NCI-H1092 treated with DMSO at 0.1 percent for 48 hours (cell line): ENCODE data around the gene IQSEC2.

Experiments
- DNase-seq: peaks from one replicate; lab custom pipeline; 2025; lab: John Stamatoyannopoulos, UW

The IQSEC2 gene

DNA sequence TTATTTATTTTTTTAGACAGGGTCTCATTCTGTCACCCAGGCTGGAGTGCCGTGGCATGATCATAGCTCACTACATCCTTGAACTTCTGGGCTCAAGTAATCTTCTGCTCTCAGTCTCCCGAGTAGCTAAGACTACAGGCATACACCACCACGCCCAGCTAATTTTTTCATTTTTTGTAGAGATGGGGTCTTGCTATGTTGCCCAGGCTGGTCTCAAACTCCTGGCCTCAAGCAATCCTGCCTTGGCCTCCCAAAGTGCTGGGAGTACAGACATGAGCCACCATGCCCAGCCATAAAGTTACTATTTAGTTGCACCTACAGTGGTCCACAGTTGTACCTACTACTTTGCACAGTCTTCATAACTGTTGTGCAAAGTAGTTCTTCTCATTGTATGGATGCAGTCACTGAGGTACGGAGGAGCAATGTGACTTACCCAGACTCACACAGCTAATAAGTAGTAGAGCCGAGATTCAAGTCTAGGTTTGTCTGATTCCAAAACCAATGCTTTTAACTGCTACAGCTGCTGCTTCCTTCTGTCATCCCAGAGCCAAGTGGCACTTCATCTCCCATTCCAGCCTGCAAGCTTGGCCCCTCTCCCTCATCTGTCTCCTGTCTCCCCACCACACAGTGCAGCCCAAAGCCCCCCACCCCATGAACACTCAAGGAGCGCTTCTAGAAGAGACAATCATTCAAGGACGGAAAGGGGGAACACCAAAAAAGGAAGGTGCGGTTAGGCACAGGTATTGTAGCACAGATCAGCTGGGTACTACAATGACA, 24.0 kb upstream of the IQSEC2 start:
- DNase-seq, result peak; percentile 62

DNA sequence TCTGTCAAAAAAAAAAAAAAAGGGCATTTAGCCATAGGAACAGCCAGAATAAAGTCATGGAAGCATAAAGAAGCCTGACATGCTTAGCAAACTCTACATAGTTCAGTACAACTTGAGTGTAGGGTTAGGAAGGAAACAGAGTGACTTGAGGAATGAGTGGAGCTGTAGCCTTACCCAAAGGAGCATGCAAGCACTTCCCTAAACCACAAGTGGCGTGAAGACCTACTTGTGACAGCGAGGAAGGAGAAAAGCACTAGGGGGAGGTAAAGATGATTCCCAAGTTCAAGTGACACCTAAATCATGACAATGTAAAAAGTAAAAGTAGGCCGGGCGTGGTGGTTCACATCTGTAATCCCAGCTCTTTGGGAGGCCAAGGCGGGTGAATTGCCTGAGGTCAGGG, 21.8 kb upstream of the IQSEC2 start:
- no peak for DNase-seq

DNA sequence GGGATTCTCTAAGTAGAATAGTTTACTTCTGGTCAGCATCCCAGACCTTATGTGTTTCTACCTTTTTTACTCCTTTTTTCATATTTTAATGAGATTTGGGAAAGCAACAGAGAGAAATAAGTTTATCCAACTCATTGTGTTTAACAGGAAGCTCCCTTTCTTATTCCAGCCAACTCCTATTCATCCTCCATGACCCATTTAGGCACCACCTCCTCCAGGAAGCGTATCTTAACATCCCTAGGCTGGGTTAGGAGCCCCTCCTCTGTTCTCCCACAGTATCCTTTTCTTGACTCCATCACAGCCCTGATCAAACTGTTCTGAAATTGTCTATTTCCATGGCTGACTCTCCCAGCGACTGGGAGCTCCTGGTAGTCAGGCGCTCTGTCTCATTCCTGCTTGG, 18.8 kb upstream of the IQSEC2 start:
- no peak for DNase-seq

DNA sequence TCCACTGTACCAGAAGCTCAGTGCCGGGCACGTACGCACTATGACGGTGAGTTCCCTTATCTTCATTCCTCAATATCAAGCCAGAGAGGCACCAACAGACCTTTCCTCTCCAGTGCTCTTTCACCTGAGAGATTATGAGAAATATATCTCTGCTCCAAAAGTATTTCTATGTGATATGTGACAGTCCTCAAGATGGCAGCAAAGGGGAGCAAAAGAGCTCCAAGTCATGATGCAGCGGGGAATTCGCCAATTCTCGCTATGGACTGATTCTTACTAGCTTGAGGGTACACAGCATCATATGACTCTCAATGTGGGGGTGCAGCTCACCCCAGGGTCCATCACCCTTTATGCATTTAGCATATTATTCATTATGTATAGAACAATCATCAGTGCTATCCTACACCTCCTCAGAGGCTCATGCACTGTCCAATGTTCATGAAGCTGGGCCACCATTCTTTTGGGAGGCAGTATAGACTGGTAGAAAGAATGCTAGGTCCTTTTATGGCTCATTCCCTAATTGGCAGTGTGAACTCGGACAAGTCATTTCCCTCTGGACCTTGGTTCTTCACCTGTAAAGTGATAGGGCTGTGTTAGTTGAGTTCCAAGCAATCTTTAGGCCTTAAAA, 12.8 kb upstream of the IQSEC2 start:
- peak; percentile 5 for DNase-seq

DNA sequence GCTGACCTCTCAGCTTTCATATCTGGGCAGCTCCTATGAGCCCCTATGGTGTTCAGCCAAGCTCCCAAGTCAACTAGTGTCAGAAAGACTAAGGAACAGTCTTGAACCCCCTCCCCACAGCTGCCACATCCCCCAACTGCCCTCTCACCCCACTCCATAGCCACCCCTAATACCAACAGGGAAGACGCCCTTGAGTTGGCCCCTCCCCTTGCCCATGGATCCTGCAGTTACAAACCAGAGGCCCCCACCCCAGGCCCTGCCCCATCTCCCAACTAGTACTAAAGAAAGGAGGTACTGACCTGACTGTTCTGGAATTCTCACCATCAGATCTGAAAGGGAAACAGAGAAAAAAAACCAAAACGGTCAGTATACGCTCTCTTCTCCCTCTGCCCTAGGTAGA, 10.2 kb upstream of the IQSEC2 start:
- DNase-seq, result no peak

DNA sequence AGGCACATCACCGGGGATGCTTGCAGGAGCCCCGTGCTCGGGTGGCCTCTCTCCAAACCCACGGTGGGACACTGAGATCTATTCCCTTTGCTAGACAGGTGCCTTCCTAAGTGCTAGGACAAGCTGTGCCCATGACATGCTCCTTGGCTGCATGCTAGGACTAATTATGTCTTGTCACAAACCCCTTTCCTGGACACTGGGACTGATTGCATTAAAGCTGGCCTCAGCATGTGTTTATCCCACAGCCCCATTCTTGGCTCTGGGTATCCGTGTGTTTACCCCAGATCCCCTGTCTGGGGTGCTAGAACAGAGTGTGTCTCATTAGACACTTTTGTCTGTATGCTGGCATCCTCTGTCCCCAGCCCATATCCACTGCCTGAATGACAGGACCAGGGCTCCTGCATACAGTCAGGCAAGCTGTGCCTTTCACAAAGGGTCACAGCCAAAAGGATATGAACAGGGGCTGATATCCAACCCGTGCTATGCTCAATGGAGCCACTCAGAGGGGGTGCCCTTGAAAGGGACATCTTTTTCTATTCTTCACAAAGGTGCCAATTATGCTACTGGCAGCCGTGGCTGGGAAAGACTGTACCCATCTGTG, 9.2 kb upstream of the IQSEC2 start:
- no peak for DNase-seq

DNA sequence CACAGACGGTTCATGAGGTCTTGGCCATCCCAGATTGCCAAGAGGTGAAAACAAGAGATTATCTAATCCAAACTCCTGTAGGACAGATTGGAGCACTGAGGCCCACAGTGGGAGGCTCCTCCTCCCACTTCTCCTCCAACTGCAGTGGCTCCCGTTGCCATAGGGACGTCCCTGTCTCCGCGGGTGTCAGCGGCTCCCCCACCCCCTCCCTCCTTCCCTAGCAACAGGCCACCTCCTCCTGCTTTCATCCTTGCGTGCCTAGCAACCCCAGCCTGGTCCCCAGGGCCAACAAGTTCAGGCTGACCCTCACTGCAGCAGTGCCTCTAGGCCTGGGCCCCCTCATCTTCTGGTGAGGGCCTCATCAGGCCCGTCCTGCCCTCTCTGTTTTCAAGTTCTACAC, 6.8 kb upstream of the IQSEC2 start:
- peak; percentile 81 for DNase-seq

DNA sequence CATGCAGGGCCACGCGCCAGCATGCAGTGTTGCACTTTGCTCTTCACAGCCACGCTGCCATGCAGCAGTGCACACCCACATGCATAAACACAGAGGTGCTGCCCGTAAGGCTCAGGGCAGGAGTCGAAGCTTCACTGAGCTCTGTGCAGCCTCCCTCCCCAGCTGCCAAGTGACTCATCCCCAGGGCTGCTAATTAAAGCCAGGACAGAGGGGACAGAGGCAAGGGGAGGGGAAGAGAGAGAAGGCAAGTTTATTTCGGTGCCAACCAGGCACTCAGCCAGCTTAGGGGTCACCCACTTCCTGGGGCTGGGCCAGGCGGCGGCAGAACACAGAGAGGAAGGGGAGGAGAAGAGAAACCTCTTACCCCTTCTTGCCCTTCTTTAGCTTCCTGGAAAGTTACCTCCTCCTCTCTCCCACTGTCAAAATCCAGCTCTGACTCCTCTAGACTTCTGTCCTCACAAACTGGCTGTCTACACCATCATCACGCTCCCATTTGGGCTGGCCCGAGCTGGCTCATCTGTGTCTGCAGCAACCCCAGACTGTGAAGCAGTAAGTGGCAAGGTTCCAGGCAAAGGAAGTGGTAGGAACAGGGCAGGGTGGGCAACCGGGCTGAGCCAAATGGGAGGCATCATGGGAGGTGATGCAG, 6.2 kb upstream of the IQSEC2 start:
- DNase-seq, result peak; percentile 81

DNA sequence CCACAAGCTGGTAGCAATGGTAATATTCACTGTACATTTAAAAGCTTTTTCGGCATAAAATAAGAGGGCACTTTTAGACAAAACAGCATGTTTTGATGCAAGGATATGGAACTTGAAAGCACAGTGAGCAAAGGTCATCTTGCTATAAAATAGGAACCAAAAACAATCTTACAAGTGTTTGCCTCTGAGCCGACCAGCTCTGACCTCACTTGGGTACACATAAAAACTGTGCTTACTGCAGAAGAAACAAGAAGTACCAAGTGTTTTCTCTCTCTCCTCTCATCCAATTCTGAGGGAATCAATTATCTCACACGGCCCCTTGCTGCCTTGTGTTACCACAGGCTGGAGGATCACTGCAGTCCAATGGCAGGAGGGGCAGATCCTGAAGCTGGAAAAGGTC, 4.8 kb upstream of the IQSEC2 start:
- no peak for DNase-seq

DNA sequence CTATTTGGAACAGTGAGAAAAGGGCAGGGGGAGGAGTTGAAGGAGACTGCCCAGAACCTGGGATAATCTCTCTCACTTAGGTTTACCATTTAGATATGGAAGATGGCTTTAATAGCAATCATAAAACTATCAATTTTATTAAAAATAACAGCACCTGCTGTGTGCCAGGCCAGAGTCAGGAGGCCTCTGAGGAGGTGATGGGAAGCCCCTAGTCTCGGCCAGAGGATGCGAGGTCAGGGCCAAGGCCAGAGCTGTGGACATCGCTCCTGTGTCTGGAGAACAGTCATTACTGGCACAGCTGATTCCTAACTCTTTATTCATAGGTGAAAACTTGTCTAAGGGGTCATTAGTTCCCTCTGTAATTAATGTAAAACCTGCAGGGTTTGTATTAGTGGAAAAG, 4.2 kb upstream of the IQSEC2 start:
- DNase-seq, result no peak

DNA sequence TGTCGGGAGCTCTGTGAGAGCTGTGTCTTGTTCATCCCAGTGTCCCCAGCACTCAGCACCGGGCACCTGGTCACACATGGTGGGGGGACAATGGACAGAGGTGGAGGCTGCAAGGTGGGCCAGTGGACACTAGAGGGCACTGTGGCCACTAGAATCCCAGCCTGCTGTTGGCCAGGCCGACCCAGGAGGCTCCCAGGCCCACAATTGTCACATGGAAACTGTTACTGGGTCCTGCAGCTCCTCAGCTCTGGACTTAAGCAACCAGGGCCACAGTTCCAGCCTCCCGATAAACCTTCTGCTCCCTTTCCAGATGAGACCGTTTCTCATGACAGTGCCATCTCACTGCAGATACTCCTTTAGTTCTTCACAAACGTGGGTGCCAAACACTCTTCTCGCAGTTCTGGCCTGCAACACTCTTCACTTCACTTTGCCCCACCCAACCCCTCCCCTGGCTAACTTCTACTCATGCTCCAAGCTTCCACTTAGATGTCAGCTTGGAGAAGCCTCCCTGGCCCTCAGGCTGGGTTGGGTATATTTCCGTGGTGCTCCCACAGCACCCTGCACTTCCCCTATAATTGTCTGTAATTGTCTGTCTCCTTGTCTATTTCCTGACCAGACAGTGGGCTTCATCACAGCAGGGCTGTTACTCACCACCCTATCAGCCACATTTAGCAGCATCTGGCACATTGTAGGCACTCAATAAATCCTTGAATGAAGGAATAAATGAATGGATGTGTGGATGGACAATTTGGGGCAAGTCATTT, 3.5 kb upstream of the IQSEC2 start:
- peak; percentile 47 for DNase-seq

DNA sequence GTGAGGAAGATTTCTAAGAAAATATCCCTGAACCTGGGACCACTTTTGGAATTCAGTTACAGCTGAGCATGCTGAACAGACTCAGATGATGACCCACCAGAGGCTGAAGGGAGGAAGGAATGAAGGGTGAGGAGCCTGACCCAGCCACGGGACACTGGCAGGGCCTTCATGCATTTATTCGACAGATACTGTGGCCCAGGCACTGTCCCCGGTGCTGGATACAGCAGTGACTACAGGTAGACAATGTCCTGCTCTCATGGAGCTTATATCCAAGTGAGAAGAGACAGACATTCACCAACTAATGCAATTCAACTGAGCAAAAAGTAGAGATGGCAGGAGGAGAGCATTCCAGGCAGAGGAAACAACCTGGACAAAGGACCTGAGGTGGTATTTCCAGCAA, 2.2 kb upstream of the IQSEC2 start:
- DNase-seq, result no peak

DNA sequence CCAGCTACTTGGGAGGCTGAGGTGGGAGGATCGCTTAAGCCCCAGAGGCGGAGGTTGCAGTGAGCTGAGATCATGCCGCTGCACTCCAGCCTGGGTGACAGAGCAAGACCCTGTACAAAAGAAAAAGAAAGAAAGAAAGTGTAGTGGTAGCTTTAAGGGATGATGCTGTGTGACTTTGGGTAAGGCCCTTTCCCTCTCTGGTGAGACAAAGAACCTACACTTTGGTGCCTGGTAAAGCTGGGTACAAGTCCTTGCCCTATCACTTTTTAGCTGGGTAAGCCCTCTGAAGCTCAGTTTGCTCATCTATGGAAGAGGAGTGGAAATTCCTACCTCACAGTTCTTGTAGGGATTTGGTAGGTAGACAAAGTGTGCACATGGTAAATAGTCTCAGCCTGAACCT, 1.7 kb upstream of the IQSEC2 start:
- no peak for DNase-seq

DNA sequence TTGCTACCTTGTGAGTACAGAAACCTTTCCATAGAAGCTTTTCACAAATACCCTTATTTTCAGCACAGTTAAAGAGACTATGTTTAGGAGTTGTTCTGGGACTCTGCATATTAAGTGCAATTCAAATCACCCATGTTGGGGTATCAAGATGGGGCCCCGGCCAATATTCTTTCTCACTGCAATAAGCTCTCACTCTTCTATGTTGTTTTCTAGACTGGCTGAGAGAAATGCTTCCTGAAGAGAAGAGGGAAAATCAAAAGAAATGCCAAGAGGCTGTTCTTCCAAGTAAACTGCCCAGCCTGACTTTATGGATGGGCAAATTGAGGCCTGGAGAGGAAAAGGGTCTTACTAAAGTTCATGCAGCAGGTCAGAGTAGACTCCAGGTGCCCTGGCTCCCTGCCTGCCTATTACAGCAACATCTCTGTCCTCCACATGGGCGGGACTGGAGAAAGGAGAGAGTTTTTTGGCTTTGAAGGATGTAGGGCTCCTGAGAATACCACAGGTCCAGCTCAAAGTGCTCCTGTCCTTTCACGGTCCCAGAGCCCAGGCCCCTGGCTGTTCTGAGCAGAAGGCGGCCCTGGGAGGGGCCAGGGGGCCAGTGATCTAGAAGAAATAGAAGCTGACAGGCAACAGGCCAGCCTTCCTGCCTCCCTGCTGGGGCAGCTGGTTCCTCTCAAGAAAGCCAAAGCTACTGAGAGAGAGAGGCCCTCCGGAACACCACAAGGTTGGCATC, 745 bp upstream of the IQSEC2 start:
- no peak for DNase-seq

DNA sequence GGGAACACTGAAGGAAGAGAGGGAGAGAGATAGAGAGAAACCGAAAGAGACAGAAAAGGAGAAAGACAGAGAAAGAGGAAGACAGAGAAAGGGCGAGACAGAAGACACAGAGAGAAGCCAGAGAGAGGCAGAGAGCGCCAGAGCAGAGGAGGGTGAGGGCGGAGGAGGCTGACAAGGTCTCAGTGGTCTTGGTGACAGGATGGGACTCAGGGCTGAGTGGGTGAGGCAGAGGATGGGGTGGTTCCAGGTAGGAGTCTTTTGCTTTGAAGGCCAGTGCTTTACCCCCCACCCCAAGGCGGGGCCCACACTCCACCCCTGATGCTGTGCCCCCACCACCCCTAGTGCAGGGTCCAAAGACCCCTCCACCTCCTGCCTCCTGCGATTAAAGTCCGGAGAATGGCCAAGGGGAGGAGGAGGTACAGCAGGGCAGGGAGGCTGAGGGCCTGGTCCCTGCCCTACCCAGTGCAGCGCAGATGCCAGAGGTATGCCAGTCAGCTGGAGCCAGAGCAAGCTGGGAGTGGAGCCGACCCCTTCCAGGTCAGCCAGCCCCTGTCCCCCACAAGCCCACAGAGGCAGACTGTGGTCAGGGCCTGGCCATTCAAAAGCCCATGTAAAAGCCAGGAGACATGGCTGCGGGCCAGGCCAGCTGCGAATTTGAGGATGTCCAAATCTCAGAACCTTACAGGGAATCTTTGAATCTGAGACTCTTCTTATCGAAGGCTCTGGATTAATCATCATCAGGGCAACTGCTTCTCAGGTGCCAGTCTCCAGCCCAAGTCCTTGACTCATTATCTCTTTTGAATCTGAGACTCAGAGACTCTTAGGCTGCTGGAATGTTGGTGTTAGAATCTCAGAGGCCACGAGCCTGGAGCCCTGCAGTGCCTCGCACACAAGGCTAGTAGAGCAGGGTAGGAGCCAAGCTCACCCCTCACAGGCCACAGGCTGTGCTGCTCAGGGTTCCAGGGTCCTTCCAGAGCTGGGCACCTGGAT, 758 bp downstream of the IQSEC2 start:
- no peak for DNase-seq

DNA sequence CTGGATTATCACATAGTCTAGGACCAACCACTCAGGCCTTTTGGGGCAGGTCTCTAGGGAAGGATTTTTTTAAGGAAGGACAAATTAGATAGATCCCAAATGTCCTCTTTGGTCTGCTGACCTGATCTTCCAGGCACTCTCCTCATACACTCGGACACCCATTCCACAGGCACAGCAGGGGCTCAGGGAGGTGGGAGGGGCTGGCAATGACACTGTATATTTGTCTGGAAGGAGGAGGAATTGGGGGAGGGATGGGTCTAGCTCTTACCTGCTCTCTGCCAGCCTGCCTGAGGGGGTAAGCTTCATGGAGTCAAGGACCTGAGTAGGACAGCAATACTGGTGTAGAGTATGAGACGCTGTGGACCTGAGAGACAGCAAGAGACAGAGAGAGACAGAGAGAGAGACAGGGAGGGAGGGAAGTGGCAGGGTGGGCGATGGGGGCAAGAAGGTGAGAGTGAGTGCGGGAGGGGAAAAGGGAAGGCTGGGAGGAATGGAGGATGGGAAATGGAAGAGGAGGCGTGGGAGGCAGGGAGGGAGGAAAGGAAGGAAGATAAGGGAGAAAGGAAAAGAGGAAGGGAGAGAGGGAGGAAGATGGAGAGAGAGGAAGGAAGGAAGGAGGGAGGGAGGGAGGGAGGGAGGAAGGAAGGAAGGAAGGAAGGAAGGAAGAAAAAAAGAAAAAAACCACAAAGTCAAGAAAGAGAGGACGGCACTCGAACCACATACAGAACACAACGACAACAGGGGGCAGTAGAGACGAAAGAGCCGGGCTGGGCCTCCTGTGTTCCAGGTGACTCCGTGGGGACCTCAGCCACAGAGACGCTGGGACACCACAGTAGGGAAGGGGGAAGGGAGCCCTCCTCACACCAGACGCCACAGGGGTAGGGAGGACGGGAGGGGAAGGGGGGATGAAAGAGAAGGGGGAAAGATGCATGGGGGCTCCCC, 1.8 kb downstream of the IQSEC2 start:
- no peak for DNase-seq

DNA sequence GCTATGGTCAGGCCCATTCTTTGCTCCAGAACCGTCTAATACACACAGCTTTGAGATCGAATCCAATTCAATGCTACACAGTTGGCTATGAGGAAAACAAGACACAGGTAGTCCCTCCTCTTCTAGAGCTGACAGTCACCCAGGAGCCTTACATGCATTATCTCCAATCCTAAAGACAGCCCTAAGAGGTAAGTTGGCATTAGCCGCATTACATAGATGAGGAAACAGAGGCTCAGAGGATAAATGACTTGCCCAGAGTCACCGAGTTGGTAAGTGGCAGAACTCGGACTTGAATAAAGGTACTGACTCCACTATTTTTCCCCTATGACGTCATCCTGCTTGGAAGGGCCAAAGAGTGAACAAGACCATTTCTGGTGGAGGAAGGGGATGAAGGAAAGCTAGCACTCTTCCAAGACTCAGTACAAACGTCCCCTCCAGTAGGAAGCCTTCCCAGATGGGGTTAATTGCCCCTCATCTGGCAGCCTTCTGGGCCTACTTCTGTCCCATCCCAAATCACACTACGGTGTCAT, 8.5 kb downstream of the IQSEC2 start:
- DNase-seq, result no peak

DNA sequence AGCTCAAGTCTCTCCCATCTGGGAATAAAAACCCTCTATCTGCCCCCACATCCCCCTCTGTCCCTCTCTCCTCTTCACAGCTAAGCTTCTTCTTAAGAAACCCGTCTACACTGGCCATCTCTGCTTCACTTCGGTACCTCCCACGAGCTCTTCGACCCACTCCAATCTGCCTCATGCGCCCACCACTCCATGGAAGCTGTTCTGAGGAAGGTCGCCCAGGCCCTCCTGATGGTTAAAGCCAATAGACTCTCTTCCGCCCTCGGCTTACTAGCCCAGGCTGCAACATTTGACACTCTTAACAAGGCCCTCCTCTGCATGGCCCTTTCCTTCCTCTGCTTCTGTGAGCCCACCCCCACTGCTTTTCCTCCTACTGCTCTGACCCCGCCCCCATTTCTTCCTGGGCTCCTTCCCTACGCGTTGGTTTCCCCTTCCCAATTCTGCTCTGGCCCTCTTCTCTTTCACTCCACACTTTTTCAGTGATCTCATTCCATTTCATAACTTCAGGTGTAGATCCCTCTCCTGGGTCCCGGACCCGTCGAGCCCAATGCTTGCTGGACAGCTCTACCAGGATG, 11.8 kb downstream of the IQSEC2 start:
- no peak for DNase-seq

DNA sequence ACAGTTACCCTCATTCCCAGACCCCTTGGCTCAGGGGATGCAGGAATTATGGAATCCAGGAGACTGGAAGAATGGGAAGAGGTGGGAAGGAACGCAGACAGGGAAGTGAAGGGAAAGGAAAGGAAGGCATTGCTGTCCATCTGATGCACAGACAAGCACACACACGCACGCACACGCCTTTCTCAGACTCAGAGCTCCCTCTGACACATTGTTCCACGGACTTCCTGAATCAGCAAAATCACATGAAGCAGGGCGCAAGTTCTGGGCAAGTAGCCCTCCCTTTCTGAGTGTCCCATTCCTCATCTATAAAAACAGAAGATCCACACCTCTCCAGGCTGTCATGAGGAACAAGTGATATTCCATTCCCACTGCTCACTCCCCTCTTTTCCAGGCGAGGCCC, 13.2 kb downstream of the IQSEC2 start:
- no peak for DNase-seq
